Mesenchymal stem cell (in vitro differentiated cells and primary cell): ENCODE measurements around the gene CAMK1D.

Experiments
- DNase-seq: peaks from one replicate; pipeline ENCODE4 v3.0.0-alpha.2; 2013
- H2AFZ ChIP-seq: one replicate; pipeline ENCODE4 v1.6.1; 2013; ENCODE audit warnings: low read depth, mild to moderate bottlenecking, control low read depth, inconsistent platforms, low read length, moderate library complexity
- H2AK5ac ChIP-seq: 2 replicates; pipeline ENCODE4 v1.6.1; 2013; ENCODE audit warnings: low read length, moderate library complexity, mild to moderate bottlenecking, inconsistent platforms; ENCODE audit not compliant: severe bottlenecking
- H2BK120ac ChIP-seq: one replicate; pipeline ENCODE4 v1.6.1; 2013; ENCODE audit warnings: low read depth, mild to moderate bottlenecking, inconsistent platforms, low read length, moderate library complexity
- H2BK12ac ChIP-seq, 2 experiments: one replicate each; pipeline ENCODE4 v1.6.1; 2013; ENCODE audit warnings: inconsistent platforms in 2 of 2, low read length in 2 of 2, mild to moderate bottlenecking in 2 of 2, moderate library complexity in 2 of 2, control low read depth in 1 of 2
- H2BK15ac ChIP-seq: one replicate; pipeline ENCODE4 v1.6.1; 2013; ENCODE audit warnings: mild to moderate bottlenecking, low read depth, inconsistent platforms; ENCODE audit not compliant: poor library complexity, severe bottlenecking
- H2BK5ac ChIP-seq: 2 replicates; pipeline ENCODE4 v1.6.1; 2013; ENCODE audit warnings: low read depth, mild to moderate bottlenecking, low read length, control low read depth, inconsistent platforms; ENCODE audit not compliant: poor library complexity, severe bottlenecking
- H3K14ac ChIP-seq, 2 experiments: one replicate each; pipeline ENCODE4 v1.6.1; 2013; ENCODE audit warnings: inconsistent platforms in 2 of 2, low read length in 2 of 2, control low read depth in 1 of 2, mild to moderate bottlenecking in 1 of 2, moderate library complexity in 1 of 2
- H3K18ac ChIP-seq, 2 experiments: one replicate each; pipeline ENCODE4 v1.6.1; 2013; ENCODE audit warnings: inconsistent platforms in 2 of 2, low read length in 2 of 2, control low read depth in 1 of 2, low read depth in 1 of 2, mild to moderate bottlenecking in 1 of 2
- H3K23ac ChIP-seq, 2 experiments: one replicate each; pipeline ENCODE4 v1.6.1; 2013; ENCODE audit warnings: inconsistent platforms in 2 of 2, low read length in 2 of 2, mild to moderate bottlenecking in 2 of 2, moderate library complexity in 2 of 2, control low read depth in 1 of 2
- H3K27ac ChIP-seq: 2 replicates; pipeline ENCODE4 v1.5.1; 2013; ENCODE audit warnings: mild to moderate bottlenecking, moderate library complexity, low read length, control low read depth, inconsistent platforms; ENCODE audit not compliant: poor library complexity, severe bottlenecking
- H3K27me3 ChIP-seq, 2 experiments: 2 replicates each; pipeline versions ENCODE4 v1.6.1 to v1.7.0; 2013; ENCODE audit warnings: low read length in 2 of 2, mild to moderate bottlenecking in 2 of 2, moderate library complexity in 2 of 2, control low read depth in 1 of 2, inconsistent platforms in 1 of 2; ENCODE audit not compliant: control insufficient read depth in 1 of 2, insufficient read depth in 1 of 2
- H3K36me3 ChIP-seq, 2 experiments: 2 replicates each; pipeline versions ENCODE4 v1.6.1 to v1.7.0; 2013; ENCODE audit warnings: low read length in 2 of 2, control low read depth in 1 of 2, inconsistent platforms in 1 of 2, low read depth in 1 of 2, mild to moderate bottlenecking in 1 of 2; ENCODE audit not compliant: insufficient read depth in 2 of 2, control insufficient read depth in 1 of 2
- H3K4ac ChIP-seq, 2 experiments: one replicate each; pipeline ENCODE4 v1.6.1; 2013; ENCODE audit warnings: inconsistent platforms in 2 of 2, low read length in 2 of 2, mild to moderate bottlenecking in 2 of 2, moderate library complexity in 2 of 2, control low read depth in 1 of 2, low read depth in 1 of 2
- H3K4me1 ChIP-seq: 2 replicates; pipeline ENCODE4 v1.6.1; 2013; ENCODE audit warnings: low read depth, low read length, control low read depth; ENCODE audit not compliant: control insufficient read depth, insufficient read depth
- H3K4me2 ChIP-seq: 2 replicates; pipeline ENCODE4 v1.6.1; 2013; ENCODE audit warnings: low read length, mild to moderate bottlenecking, inconsistent platforms; ENCODE audit not compliant: poor library complexity, severe bottlenecking
- H3K4me3 ChIP-seq, 2 experiments: 2 replicates each; pipeline versions ENCODE4 v1.5.1 to v1.7.0; 2013; ENCODE audit warnings: low read length in 2 of 2, mild to moderate bottlenecking in 2 of 2, control low read depth in 1 of 2, low read depth in 1 of 2; ENCODE audit not compliant: insufficient read depth in 1 of 2
- H3K79me1 ChIP-seq: replicated peaks from 2 replicates; pipeline ENCODE4 v1.6.1; 2013; ENCODE audit warnings: mild to moderate bottlenecking, control low read depth, low read length, inconsistent platforms; ENCODE audit not compliant: poor library complexity, severe bottlenecking
- H3K9ac ChIP-seq: 2 replicates; pipeline ENCODE4 v1.7.0; 2013; ENCODE audit warnings: mild to moderate bottlenecking, low read length, moderate library complexity
- H3K9me3 ChIP-seq: 2 replicates; pipeline ENCODE4 v1.7.0; 2013; ENCODE audit warnings: mild to moderate bottlenecking, low read length; ENCODE audit not compliant: control insufficient read depth
- H4K8ac ChIP-seq: one replicate; pipeline ENCODE4 v1.6.1; 2013; ENCODE audit warnings: inconsistent platforms, mild to moderate bottlenecking, low read length, moderate library complexity
- H4K91ac ChIP-seq: one replicate; pipeline ENCODE4 v1.6.1; 2013; ENCODE audit warnings: mild to moderate bottlenecking, low read length, inconsistent platforms
- WGBS: methylation state at CpG from one replicate; pipeline ENCODE4 v1.1.7; 2013; ENCODE audit warnings: mixed read lengths; 5-methylcytosine and 5-hydroxymethylcytosine counted together

Gene CAMK1D

GRCh38 chr10:12605580-12606405, 256.4 kb downstream of the CAMK1D start:
- no peak overlapping the region for H2AFZ ChIP-seq

GRCh38 chr10:12606461-12606860, 257.1 kb downstream of the CAMK1D start:
- Histone ChIP-seq H3K79me1 (peaks cover 50% of the 10 kb centered on the region), H2BK5ac (no peak overlapping the region), H3K36me3 (peaks cover 0 to 4% of the 10 kb centered on the region in 2 experiments), H3K9ac (peak overlapping the region; percentile 76), H2BK120ac (no peak overlapping the region), H3K18ac (peak overlapping the region in 1 of 2 experiments; percentile 30), H2BK15ac (no peak overlapping the region), H2AFZ (no peak overlapping the region), H3K4ac (no peak overlapping the region), H3K27me3 (no peaks in the 10 kb centered on the region), H3K9me3 (no peaks in the 10 kb centered on the region), H2BK12ac (peak overlapping the region in 1 of 2 experiments; percentile 19), H3K4me3 (no peak overlapping the region), H4K8ac (no peak overlapping the region), H3K27ac (no peak overlapping the region), H4K91ac (no peak overlapping the region), H3K4me1 (peaks cover 21% of the 10 kb centered on the region), H3K4me2 (no peak overlapping the region), H2AK5ac (peak overlapping the region; percentile 76), H3K14ac (no peak overlapping the region), H3K23ac (no peak overlapping the region)
- WGBS = 92% methylated on average over 12 of the region's 12 CpGs
- DNase-seq = no peak

More at GRCh38 chr10:12605580-12606405, 256.4 kb downstream of the CAMK1D start:
- peak overlapping the region; percentile 76 for H2AK5ac ChIP-seq
- peak overlapping the region in 1 of 2 experiments; percentile 7 for H2BK12ac ChIP-seq
- H3K79me1 ChIP-seq = peaks cover 49% of the 10 kb centered on the region
- H3K36me3 ChIP-seq = peaks cover 0 to 4% of the 10 kb centered on the region in 2 experiments
- no peak overlapping the region for H2BK5ac ChIP-seq
- no peaks in the 10 kb centered on the region for H3K9me3 ChIP-seq
- H3K4me2 ChIP-seq = no peak overlapping the region
- H3K4ac ChIP-seq = no peak overlapping the region
- H3K27me3 ChIP-seq = no peaks in the 10 kb centered on the region
- H3K27ac ChIP-seq = peak overlapping the region; percentile 57
- peak overlapping the region; percentile 76 for H3K9ac ChIP-seq
- H3K4me1 ChIP-seq = peaks cover 21% of the 10 kb centered on the region
- H3K4me3 ChIP-seq = peak overlapping the region in 1 of 2 experiments; percentile 53
- no peak overlapping the region for H4K8ac ChIP-seq
- no peak overlapping the region for H2BK120ac ChIP-seq
- H3K14ac ChIP-seq = peak overlapping the region in 1 of 2 experiments; percentile 74
- peak; percentile 57 for DNase-seq
- H3K18ac ChIP-seq = peak overlapping the region in 1 of 2 experiments; percentile 30
- 86% methylated on average over 26 of the region's 27 CpGs for WGBS
- peak overlapping the region; percentile 55 for H2BK15ac ChIP-seq
- no peak overlapping the region for H3K23ac ChIP-seq
- no peak overlapping the region for H4K91ac ChIP-seq

GRCh38 chr10:12608761-12609160, 259.4 kb downstream of the CAMK1D start:
- H3K4me2 ChIP-seq = no peak overlapping the region
- no peak overlapping the region for H3K9ac ChIP-seq
- no peak overlapping the region for H2BK5ac ChIP-seq
- H2BK12ac ChIP-seq = no peak overlapping the region
- no peak overlapping the region for H3K18ac ChIP-seq
- H2AFZ ChIP-seq = no peak overlapping the region
- WGBS = 81% methylated on average over 6 of the region's 6 CpGs
- no peak overlapping the region for H3K14ac ChIP-seq
- H3K9me3 ChIP-seq = no peaks in the 10 kb centered on the region
- no peaks in the 10 kb centered on the region for H3K27me3 ChIP-seq
- no peak overlapping the region for H2AK5ac ChIP-seq
- peaks cover 21% of the 10 kb centered on the region for H3K4me1 ChIP-seq
- no peak overlapping the region for H3K4me3 ChIP-seq
- no peak overlapping the region for H3K4ac ChIP-seq
- H3K27ac ChIP-seq = no peak overlapping the region
- no peaks in the 10 kb centered on the region for H3K36me3 ChIP-seq
- no peak overlapping the region for H4K91ac ChIP-seq
- no peak overlapping the region for H2BK120ac ChIP-seq
- H4K8ac ChIP-seq = no peak overlapping the region
- H3K23ac ChIP-seq = no peak overlapping the region
- DNase-seq = no peak
- no peak overlapping the region for H2BK15ac ChIP-seq
- H3K79me1 ChIP-seq = peaks cover 45% of the 10 kb centered on the region

- Histone ChIP-seq H3K4me3 (no peak overlapping the region), H3K27me3 (no peaks in the 10 kb centered on the region), H3K27ac (no peak overlapping the region), H3K36me3 (no peaks in the 10 kb centered on the region), H3K4ac (no peak overlapping the region), H3K4me2 (no peak overlapping the region), H2BK120ac (no peak overlapping the region), H2BK15ac (no peak overlapping the region), H4K91ac (no peak overlapping the region), H3K18ac (no peak overlapping the region), H3K9me3 (no peaks in the 10 kb centered on the region), H2BK5ac (no peak overlapping the region), H3K23ac (no peak overlapping the region), H2AFZ (no peak overlapping the region), H3K14ac (no peak overlapping the region), H4K8ac (no peak overlapping the region), H3K79me1 (peaks cover 49% of the 10 kb centered on the region), H3K9ac (no peak overlapping the region), H2AK5ac (no peak overlapping the region), H2BK12ac (no peak overlapping the region), H3K4me1 (peaks cover 21% of the 10 kb centered on the region)
- 99% methylated on average over 7 of the region's 7 CpGs for WGBS
- DNase-seq = no peak
Measured at GRCh38 chr10:12609435-12609834, 260.1 kb downstream of the CAMK1D start.
